ENCODE data around the gene CTPS1.

CTPS1 gene

GRCh38 chr1:41024953-41025352 is 45.5 kb downstream of the CTPS1 start:
- no peak for DNase-seq (ENCODE audit: low spot score)

GRCh38 chr1:41025979-41026819 is 46.7 kb downstream of the CTPS1 start:
- no peak for DNase-seq (ENCODE audit: low spot score)

- no peak for DNase-seq (ENCODE audit: low spot score)
Measured at GRCh38 chr1:41028034-41028642, 48.6 kb downstream of the CTPS1 start.

GRCh38 chr1:41030872-41031616 is 51.5 kb downstream of the CTPS1 start:
- no peak for DNase-seq (ENCODE audit: low spot score)

GRCh38 chr1:41032147-41032546 is 52.7 kb downstream of the CTPS1 start:
- no peak for DNase-seq (ENCODE audit: low spot score)

- DNase-seq (ENCODE audit: low spot score) = no peak
Measured at GRCh38 chr1:41033272-41033671, 53.8 kb downstream of the CTPS1 start.

- DNase-seq (ENCODE audit: low spot score) = no peak
Measured at GRCh38 chr1:41037116-41037903, 57.8 kb downstream of the CTPS1 start.

- no peak for DNase-seq (ENCODE audit: low spot score)
Measured at GRCh38 chr1:41038110-41038509, 58.6 kb downstream of the CTPS1 start.

- DNase-seq (ENCODE audit: low spot score) = no peak
Measured at GRCh38 chr1:41041614-41042270, 62.2 kb downstream of the CTPS1 start.

GRCh38 chr1:41044187-41044586 is 64.7 kb downstream of the CTPS1 start:
- no peak for DNase-seq (ENCODE audit: low spot score)

- no peak for DNase-seq (ENCODE audit: low spot score)
Measured at GRCh38 chr1:41045740-41046139, 66.2 kb downstream of the CTPS1 start.

- no peak for DNase-seq (ENCODE audit: low spot score)
Measured at GRCh38 chr1:41046347-41046775, 66.9 kb downstream of the CTPS1 start.

- DNase-seq (ENCODE audit: low spot score) = no peak
Measured at GRCh38 chr1:41048540-41048939, 69.0 kb downstream of the CTPS1 start.

GRCh38 chr1:41051022-41051421 is 71.5 kb downstream of the CTPS1 start:
- no peak for DNase-seq (ENCODE audit: low spot score)

GRCh38 chr1:41053316-41053715 is 73.8 kb downstream of the CTPS1 start:
- no peak for DNase-seq (ENCODE audit: low spot score)

GRCh38 chr1:41056907-41057306 is 77.4 kb downstream of the CTPS1 start:
- DNase-seq (ENCODE audit: low spot score) = no peak

All from activated CD4-positive, alpha-beta T cell treated with anti-CD3 and anti-CD28 coated beads, Interleukin-2, Interleukin-4, amounts not matched to agents 100 ng/mL and 50 ng/mL, durations not matched to agents 16 hours and 8 hours (primary cell).